Occipital lobe (tissue), 2 donors: ENCODE results near the gene HOXB7. TPM values are rescaled to one million over a fixed set of nuclear protein-coding genes. Genes with fewer than 3 reads are reported as not detected.

Experiments
- DNase-seq: peaks from one replicate; lab custom pipeline; 2025; lab: John Stamatoyannopoulos, UW
- total RNA-seq: library from RNA; depleted of rRNA; stranded (reverse); fragments of >200 nt; gene quantifications from one replicate; pipeline ENCODE4 v1.2.3, GENCODE V29; 2014

Gene HOXB7
- total RNA-seq, 1 donor from 2014 or later, result not detected

- DNase-seq, result no peak
Measured at GRCh38 chr17:48596000-48596734, 14.7 kb downstream of the HOXB7 start.

DNA sequence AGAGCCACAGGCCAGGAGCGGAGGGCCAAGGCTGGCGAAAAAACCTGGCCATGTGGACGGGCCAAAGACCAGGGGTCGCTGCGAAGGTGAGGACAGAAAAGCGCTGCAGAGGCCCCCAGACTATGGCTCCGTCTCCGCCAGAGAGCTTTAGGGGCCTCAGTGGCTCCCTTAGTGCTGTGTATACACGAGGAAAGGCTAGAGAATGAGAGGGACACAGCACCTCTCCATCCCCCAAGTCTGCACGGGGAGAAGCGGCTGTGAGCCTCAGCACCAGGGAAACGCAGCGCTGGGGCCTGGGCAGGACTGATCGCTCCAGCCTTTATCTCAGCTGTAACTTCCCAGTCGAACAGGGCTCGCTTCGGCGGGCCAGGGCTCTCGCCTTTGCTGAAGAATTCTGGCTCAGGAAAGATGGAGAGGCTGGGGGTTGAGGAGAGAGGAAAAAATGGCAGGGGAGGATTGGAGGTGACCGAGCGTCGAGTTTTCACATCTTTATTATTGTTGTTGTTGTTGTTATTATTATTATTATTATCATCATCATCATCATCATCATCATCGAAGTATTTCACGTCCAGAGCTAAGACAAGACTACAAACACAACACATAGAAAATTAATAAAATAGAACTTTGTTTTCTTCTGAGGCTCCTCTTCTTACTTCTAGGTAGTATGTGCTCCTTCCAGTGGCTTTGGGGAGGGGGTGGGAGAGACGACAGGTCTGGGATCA, 15.4 kb downstream of the HOXB7 start:
- DNase-seq, result no peak

- DNase-seq, result no peak
Measured at GRCh38 chr17:48594538-48595277, 16.1 kb downstream of the HOXB7 start.

GRCh38 chr17:48593840-48594537, 16.8 kb downstream of the HOXB7 start:
- DNase-seq, result no peak

DNA sequence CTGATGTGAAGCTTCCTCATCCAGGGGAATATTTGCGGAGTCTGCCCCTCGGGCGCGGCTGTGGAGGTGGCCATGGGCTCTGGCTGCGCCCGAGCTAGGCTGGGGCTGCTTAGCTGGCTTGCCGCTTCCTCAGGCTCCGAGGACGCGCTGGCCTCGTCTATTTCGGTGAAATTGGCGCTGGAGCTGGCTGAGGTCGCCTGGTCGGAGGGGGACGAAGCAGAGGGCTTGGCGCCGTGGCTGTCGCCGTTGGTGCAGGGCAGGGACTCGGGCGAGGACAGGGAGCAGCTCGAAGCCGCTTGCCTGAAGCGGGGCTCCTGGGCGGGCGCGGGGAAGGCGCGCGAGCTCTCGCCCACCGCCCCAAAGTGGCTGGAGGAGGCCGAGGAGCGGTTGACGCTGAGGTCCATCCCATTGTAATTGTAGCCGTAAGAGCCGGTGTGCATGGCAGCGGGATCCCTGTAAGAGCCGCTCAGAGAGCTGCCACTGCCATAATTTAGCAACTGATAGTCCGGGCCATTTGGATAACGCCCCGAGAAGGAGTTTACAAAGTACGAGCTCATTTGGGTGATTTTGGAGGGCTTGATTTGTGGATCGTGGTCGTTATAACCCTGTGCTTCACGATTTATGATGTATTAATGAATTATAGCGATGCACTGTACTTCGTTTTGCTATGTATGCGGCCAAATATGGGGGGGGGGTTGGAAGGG, 17.5 kb downstream of the HOXB7 start, which contains the start of gene HOXB5:
Gene HOXB5, minus strand, starts transcription at position 654 of the 704 bp plus-strand sequence. Its CDS starts 97 bp downstream, at position 557.
- DNase-seq, result no peak

DNA sequence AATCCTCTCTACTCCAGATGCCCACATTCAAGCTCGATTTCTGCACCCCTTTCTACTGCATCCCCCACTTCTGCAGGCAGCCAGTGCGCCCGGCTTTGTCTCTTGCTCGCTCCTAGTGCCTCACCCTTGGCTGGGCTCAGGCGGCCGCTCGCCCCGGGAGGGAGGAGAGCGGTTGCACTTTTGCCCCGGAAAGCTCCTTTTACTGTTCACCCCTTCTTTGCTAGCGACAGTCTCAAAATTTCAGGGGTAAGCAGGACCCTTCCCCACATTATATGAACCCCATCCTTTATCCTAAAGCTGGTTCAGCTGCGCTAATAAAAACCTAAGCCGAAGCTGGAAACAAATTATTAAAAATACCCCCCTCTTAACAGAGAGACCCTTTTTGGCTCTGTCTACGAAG, 18.2 kb downstream of the HOXB7 start:
- DNase-seq, result no peak

DNA sequence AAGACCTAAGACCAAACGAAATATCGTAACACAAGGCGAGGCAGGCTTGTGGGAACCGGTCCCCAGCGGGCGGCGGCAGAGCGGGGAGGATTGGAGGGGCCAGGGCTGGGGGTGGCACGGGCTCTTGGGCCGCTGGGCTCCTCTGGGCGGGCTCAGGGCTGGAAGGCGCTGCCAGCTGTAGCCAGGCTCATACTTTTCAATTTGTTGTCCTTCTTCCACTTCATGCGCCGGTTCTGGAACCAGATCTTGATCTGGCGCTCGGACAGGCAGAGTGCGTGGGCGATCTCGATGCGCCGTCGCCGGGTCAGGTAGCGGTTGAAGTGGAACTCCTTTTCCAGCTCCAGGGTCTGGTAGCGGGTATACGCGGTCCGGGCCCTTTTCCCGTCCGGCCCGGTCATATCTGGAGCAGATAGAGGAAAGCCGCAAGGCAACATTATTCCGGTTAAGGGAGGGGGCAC, 18.7 kb downstream of the HOXB7 start:
- no peak for DNase-seq

GRCh38 chr17:48591255-48592056, 19.4 kb downstream of the HOXB7 start:
- no peak for DNase-seq

GRCh38 chr17:48590607-48591161, 20.1 kb downstream of the HOXB7 start:
- DNase-seq, result no peak

GRCh38 chr17:48589831-48590606, 20.8 kb downstream of the HOXB7 start, which contains the start of gene HOXB3:
Gene HOXB3 (minus strand): TSS chr17:48590241. CDS start chr17:48552474, 37,767 bp downstream.
- no peak for DNase-seq

- no peak for DNase-seq
Measured at GRCh38 chr17:48589060-48589830, 21.6 kb downstream of the HOXB7 start.

- DNase-seq, result no peak
Measured at GRCh38 chr17:48588528-48588927, 22.3 kb downstream of the HOXB7 start.

- no peak for DNase-seq
Measured at GRCh38 chr17:48588074-48588415, 22.8 kb downstream of the HOXB7 start.

DNA sequence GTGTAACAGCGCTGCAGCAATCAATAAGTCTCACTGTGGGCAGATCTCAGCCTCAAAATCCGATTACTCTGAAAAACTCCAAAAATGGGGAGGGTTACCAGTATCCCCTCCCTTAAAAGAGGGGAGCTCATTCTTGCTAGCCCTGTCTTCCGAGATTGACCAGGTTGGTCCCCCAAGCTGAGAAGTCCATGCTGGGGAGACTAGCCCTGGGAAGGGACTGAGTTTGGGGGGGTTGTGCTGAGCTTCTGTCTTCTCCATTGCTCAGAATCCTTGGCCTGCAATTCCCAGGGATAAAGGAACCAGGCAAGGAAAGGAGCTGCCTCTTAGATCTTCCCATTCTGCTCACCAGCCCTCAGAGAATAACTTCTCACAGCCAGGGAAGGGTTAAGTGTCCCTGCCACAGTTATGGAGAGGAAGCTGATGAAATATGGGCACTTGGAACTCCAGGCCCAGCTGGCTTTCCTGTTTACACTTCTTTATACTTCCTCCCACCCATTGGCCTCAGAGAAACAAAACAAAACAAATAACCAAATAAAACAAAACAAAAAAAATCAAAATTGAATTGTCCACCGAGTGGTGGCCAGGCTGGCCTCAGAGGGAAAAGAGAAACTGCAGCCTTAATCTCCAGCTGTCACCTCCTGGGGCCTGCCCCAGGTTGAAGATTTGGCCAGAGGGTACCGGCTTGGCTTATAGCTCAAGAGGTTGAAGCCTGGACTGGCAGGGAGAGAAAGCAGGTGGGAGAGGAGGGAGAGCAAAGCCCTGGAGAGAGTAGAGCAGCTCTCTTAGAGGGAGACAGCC, 23.3 kb downstream of the HOXB7 start:
- DNase-seq, result no peak

GRCh38 chr17:48586355-48587258, 24.2 kb downstream of the HOXB7 start:
- no peak for DNase-seq

DNA sequence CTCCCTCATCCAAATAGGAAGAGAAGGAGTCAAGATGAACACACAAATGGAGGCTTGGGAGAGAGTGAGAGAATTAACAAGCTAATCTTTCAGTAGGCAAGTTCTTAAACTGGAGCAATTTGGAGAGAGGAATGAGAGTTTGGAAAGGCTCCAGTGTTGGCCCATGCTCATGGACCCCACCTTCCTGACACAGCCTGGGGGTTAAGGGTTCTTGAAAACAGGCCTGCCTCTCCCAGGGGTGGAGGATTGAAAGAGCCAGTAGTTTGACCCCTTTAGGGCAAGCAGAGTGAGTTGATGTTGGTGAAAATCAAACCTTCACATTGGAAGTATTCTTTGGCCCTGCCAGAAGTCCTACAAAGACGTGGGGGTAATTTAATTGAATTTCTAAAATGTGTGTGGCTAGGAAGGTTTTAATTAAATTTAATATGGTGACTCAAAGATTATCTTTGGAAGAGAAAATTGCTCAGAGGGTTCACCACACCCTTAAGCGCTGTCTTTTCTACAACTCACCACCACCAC, 26.5 kb downstream of the HOXB7 start:
- no peak for DNase-seq
